ENCODE data around the gene FAM117A.

DNA sequence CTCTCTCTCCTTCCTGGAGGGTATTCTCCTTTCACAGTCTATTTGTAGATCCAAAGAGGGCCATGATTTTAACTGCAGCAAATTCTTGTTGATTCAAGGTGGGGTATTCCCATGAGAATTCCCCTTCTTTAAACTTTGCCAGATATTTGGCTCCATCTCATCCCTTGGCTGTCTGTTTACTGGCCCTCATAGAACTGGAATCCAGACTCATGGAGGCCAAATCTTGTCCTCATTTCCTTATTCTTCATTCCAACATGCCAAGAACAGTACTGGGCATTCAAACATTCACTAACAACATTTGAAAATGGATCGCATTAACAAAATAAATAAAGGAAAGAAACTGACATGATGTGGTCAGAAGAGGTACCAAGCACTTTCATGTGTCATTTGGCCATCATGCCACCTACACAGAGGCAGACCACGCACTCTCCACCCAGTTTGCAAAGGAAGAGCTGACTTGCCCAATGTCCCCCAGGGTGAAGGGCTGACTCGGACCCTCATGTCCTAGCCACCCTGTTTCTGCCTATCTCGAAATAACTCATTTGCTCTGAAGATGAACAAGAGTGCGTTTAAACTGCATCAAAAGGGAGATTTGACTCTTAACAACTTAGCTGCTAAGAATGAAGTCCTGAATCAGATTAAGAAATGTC lies 33.0 kb downstream of the FAM117A start:
- TF ChIP-seq POLR2AphosphoS5 (IDR thresholded peaks at IDR 0.05; ENCODE audit: borderline replicate concordance, low read depth, low read length), result no peak
- TF ChIP-seq EZH2 (IDR thresholded peaks at IDR 0.05), result no peak

Measured in SK-N-MC (cell line).